Cardiac muscle cell (in vitro differentiated cells and primary cell): ENCODE results near the gene DEFB132. TPM values are rescaled to one million over a fixed set of nuclear protein-coding genes. Genes with fewer than 3 reads are reported as not detected.

Source experiments
- DNase-seq, 2 donors: peaks; one replicate each; pipeline versions ENCODE4 v3.0.0 to v3.0.0-alpha.2; 2010 to 2017; ENCODE audit warnings: low read depth in 1 of 2, low spot score in 1 of 2
- H3K27ac ChIP-seq: fragments of 200-600 bp; sonication (generic); 2 replicates; pipeline ENCODE4 v1.5.1; 2016
- H3K27me3 ChIP-seq: fragments of 200-600 bp; sonication (generic); 2 replicates; pipeline ENCODE4 v1.6.0; 2016; ENCODE audit warnings: control low read depth
- H3K36me3 ChIP-seq: fragments of 200-600 bp; sonication (generic); 2 replicates; pipeline ENCODE4 v1.5.1; 2016; ENCODE audit warnings: control low read depth
- H3K4me1 ChIP-seq: fragments of 200-600 bp; sonication (generic); 2 replicates; pipeline ENCODE4 v1.8.1; 2017; ENCODE audit warnings: low read depth, mild to moderate bottlenecking, mixed run types
- H3K4me3 ChIP-seq: fragments of 200-600 bp; sonication (generic); 2 replicates; pipeline ENCODE4 v1.5.1; 2016; ENCODE audit warnings: mild to moderate bottlenecking
- H3K9me3 ChIP-seq: fragments of 200-600 bp; sonication (generic); 2 replicates; pipeline ENCODE4 v1.5.1; 2017; ENCODE audit warnings: low read depth, mild to moderate bottlenecking, control low read depth
- CTCF ChIP-seq: IDR thresholded peaks from 2 replicates; pipeline ENCODE4 v1.5.1; 2012; ENCODE audit warnings: low read depth, mild to moderate bottlenecking, low read length
- polyA plus RNA-seq: library from polyadenylated mRNA; unstranded; fragments of >200 nt; fragmentation: Nextera tagmentation; extraction: Ambion mirVana; gene quantifications from 2 replicates; pipeline ENCODE4 v1.2.1, GENCODE V29; 2016
- total RNA-seq: library from RNA; depleted of rRNA; stranded (reverse); fragments of >200 nt; gene quantifications from 2 replicates; pipeline ENCODE4 v1.2.3, GENCODE V29; 2016

The DEFB132 gene
- total and polyA plus RNA-seq, 2 experiments from 2014 or later: not detected

GRCh38 chr20:258269-258858 is 840 bp downstream of the DEFB132 start:
- Histone ChIP-seq H3K27me3 (peaks cover 68% of the 10 kb centered on the region), H3K36me3 (no peaks in the 10 kb centered on the region), H3K4me1 (no peaks in the 10 kb centered on the region), H3K27ac (no peak overlapping the region), H3K4me3 (no peak overlapping the region), H3K9me3 (no peaks in the 10 kb centered on the region)
- no peak for DNase-seq
- no peak for TF ChIP-seq CTCF

- H3K27ac ChIP-seq: no peak overlapping the region
- DNase-seq: peak in 1 of 2 donors; percentile 40
- H3K4me1 ChIP-seq: no peaks in the 10 kb centered on the region
- H3K4me3 ChIP-seq: no peak overlapping the region
- TF ChIP-seq CTCF: peak; percentile 34
- H3K27me3 ChIP-seq: peaks cover 71% of the 10 kb centered on the region
- no peaks in the 10 kb centered on the region for H3K9me3 ChIP-seq
- H3K36me3 ChIP-seq: no peaks in the 10 kb centered on the region
Measured at GRCh38 chr20:258963-259362, 1.4 kb downstream of the DEFB132 start.

DNA sequence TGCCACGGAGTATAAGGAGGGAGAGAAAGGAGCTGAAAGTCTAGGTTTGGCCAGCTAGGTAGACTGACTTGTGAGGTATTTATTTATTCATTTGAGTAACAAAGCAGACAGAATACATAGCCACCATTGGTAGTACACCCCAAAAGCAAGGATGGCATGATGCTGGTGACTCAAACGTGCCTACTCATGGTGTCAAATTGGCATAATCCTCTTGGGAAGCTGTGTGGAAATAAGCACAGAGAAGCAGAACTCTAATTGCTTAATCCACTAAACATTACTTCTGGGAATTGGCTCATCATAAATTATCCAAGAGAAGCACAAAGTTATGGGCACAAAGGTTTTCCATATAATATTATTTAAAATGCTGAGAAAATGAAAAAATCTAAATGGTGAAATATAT is 2.5 kb downstream of the DEFB132 start:
- H3K4me1 ChIP-seq: no peaks in the 10 kb centered on the region
- peaks cover 76% of the 10 kb centered on the region for H3K27me3 ChIP-seq
- H3K36me3 ChIP-seq: no peaks in the 10 kb centered on the region
- no peaks in the 10 kb centered on the region for H3K9me3 ChIP-seq
- H3K4me3 ChIP-seq: no peak overlapping the region
- H3K27ac ChIP-seq: no peak overlapping the region
- DNase-seq: no peak
- TF ChIP-seq CTCF: no peak

GRCh38 chr20:263701-264100 is 6.2 kb downstream of the DEFB132 start:
- DNase-seq: no peak
- no peak overlapping the region for H3K4me3 ChIP-seq
- no peaks in the 10 kb centered on the region for H3K9me3 ChIP-seq
- peaks cover 47% of the 10 kb centered on the region for H3K27me3 ChIP-seq
- no peak for TF ChIP-seq CTCF
- H3K4me1 ChIP-seq: no peaks in the 10 kb centered on the region
- no peak overlapping the region for H3K27ac ChIP-seq
- H3K36me3 ChIP-seq: no peaks in the 10 kb centered on the region

DNA sequence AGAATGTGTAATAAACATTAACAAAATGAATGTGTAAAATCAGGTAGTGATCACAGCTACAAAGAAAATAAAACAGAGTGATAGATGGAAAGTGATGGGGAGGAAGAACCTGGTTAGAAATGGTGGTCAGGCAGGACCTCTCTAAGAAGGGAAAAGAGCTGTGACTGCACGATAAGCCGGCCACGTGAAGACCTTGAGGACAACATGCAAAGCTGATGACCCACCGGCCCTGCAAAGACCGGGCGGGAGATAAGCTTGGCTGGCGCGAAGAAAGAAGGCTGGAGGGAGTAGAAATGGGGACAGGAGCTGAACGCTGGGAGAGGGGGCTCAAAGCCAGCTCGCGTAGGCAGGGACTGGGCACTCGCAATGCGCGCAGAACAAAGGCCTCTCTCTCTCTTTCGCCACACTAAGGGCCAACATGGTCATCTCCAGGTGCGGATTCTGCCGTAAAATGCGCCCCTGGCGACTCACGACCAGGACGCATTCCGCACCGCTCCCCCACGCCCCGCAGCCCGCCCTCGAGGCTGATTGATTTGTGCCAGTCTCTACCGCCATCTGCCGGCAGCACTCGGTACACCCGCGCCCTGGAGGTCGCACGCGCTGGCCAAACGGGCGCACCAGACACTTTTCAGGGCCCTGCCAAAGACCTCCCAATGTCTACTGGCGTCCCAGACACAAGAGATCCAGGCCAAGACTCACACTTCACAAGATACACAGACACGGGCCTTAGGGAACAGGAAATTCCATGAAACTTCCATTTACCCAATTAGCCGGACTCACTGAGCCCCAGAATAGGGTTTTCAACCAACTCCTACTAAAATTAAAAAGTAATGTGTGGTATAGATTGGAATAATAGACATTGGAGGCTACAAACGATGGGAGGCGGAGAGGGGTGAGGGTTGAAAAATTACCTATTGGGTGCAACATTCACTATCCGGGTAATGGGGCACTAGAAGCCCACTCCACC is 9.4 kb downstream of the DEFB132 start:
- no peaks in the 10 kb centered on the region for H3K9me3 ChIP-seq
- H3K27me3 ChIP-seq: peaks cover 22% of the 10 kb centered on the region
- H3K4me3 ChIP-seq: peak overlapping the region; percentile 16
- H3K4me1 ChIP-seq: no peaks in the 10 kb centered on the region
- TF ChIP-seq CTCF: peak; percentile 92
- peaks cover 3% of the 10 kb centered on the region for H3K36me3 ChIP-seq
- no peak overlapping the region for H3K27ac ChIP-seq
- peak; percentile 84 to 91 for DNase-seq
